Vagina (tissue), 2 donors: ENCODE results near the gene PRKAR1B. TPM values are rescaled to one million over a fixed set of nuclear protein-coding genes. Genes with fewer than 3 reads are reported as not detected.

Source experiments
- DNase-seq, 2 donors: peaks; one replicate each; pipeline ENCODE4 v3.0.0-alpha.2; 2017; ENCODE audit errors: extremely low spot score in 2 of 2
- H3K27ac ChIP-seq: fragments of 200-600 bp; sonication (generic); one replicate; pipeline ENCODE4 v1.5.1; 2019
- H3K27me3 ChIP-seq: fragments of 200-600 bp; sonication (generic); one replicate; pipeline ENCODE4 v1.5.1; 2019
- H3K36me3 ChIP-seq, 2 donors: fragments of 200-600 bp; sonication (generic); one replicate each; pipeline ENCODE4 v1.5.1; 2017 to 2019
- H3K4me1 ChIP-seq: fragments of 200-600 bp; sonication (generic); one replicate; pipeline ENCODE4 v1.5.1; 2019
- H3K4me3 ChIP-seq, 2 donors: fragments of 200-600 bp; sonication (generic); 1 replicate in 1 of 2; 2 replicates in 1 of 2; pipeline ENCODE4 v1.5.1; 2016 to 2019
- H3K9me3 ChIP-seq: fragments of 200-600 bp; sonication (generic); one replicate; pipeline ENCODE4 v1.5.1; 2019
- POLR2A ChIP-seq, 2 donors: fragments of 450-650 bp; IDR thresholded peaks; one replicate each; pipeline ENCODE4 v1.6.1; 2017; ENCODE audit warnings: antibody characterized with exemption in 2 of 2, mild to moderate bottlenecking in 2 of 2, moderate library complexity in 2 of 2
- POLR2AphosphoS5 ChIP-seq, 2 donors: sonication (generic); formaldehyde crosslinking; IDR thresholded peaks; one replicate each; pipeline ENCODE4 v1.9.0; 2017; ENCODE audit warnings: antibody characterized with exemption in 2 of 2, mild to moderate bottlenecking in 2 of 2, low read depth in 1 of 2; ENCODE audit not compliant: insufficient read depth in 1 of 2
- intact Hi-C: fragments of 100-400 bp; cut with DNase I; formaldehyde crosslinking; loops from one replicate; pipeline ENCODE4 v1.15.1; 2023
- total RNA-seq: library from RNA; depleted of rRNA; stranded (reverse); fragments of >200 nt; gene quantifications from one replicate; pipeline ENCODE4 v1.2.3, GENCODE V29; 2016
- TF ChIP-seq, protein P1 (sequence below), 3 experiments: fragments of 450-650 bp in 2 of 3; fragments of 200-600 bp in 1 of 3; sonication (generic) in 1 of 3; IDR thresholded peaks; one replicate each; pipeline ENCODE4 v1.5.1; 2017 to 2019; ENCODE audit warnings: antibody characterized with exemption in 3 of 3, mild to moderate bottlenecking in 2 of 3, moderate library complexity in 2 of 3

Gene PRKAR1B
- total RNA-seq, 1 donor from 2014 or later: 31.4 TPM

DNA sequence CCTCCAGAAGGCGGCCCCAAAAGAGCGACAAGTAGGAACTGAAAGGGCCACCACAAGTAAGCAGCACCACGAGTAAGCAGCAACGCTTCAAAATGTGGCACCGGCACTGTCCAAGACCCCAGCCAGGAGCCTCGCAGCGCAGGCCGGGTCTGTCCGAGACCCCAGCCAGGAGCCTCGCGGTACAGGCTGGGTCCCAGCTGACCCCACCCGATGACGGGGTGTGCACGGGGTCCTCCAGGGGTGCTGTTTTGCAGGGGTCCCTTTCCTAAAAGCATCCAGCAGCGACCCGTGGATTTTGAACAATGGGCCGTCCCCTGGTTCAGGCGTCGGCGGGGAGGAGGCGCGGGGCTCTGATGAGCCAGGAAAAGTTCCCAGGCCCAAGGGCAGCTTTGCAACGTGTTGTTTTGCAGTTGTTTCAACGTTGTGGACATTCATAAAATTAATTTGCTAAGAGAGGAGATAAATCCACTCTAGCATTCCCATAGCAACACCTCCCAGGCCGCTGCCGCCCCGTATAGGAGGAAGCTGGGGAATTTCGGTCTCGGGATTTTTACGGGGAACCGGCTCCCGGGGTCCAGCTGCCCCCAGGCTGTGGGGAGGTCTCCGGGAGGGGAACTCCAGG is 155.9 kb downstream of the PRKAR1B start:
- intact Hi-C loops: no loop called here
- H3K36me3 ChIP-seq: no peaks in the 10 kb centered on the region
- no peak overlapping the region for H3K4me3 ChIP-seq
- DNase-seq: no peak
- TF ChIP-seq POLR2AphosphoS5 (IDR thresholded peaks at IDR 0.05; ENCODE audit: insufficient read depth in 1 of 2, low read depth in 1 of 2) (no peak), POLR2A (IDR thresholded peaks at IDR 0.05) (no peak)
- TF ChIP-seq, protein P1, sequence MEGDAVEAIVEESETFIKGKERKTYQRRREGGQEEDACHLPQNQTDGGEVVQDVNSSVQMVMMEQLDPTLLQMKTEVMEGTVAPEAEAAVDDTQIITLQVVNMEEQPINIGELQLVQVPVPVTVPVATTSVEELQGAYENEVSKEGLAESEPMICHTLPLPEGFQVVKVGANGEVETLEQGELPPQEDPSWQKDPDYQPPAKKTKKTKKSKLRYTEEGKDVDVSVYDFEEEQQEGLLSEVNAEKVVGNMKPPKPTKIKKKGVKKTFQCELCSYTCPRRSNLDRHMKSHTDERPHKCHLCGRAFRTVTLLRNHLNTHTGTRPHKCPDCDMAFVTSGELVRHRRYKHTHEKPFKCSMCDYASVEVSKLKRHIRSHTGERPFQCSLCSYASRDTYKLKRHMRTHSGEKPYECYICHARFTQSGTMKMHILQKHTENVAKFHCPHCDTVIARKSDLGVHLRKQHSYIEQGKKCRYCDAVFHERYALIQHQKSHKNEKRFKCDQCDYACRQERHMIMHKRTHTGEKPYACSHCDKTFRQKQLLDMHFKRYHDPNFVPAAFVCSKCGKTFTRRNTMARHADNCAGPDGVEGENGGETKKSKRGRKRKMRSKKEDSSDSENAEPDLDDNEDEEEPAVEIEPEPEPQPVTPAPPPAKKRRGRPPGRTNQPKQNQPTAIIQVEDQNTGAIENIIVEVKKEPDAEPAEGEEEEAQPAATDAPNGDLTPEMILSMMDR (IDR thresholded peaks at IDR 0.05): no peak
- H3K27me3 ChIP-seq: no peaks in the 10 kb centered on the region
- H3K9me3 ChIP-seq: no peaks in the 10 kb centered on the region
- H3K27ac ChIP-seq: no peak overlapping the region
- peaks cover 10% of the 10 kb centered on the region for H3K4me1 ChIP-seq

DNA sequence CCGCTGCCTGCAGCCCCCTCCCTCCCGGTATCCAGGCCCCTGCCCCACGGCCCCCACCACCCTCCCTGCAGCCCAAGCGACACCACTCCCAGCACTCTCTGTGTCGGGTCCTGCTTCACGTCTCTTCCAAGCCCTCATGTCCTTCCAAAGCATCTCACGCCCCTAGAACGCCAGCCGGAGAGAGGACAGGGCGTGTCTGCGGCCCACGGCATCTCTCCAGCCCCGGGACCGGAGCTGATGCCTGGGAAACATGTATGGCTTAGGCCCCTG is 156.3 kb downstream of the PRKAR1B start:
- Histone ChIP-seq H3K4me3 (no peak overlapping the region), H3K9me3 (no peaks in the 10 kb centered on the region), H3K36me3 (no peaks in the 10 kb centered on the region), H3K27me3 (no peaks in the 10 kb centered on the region), H3K4me1 (peaks cover 10% of the 10 kb centered on the region), H3K27ac (no peak overlapping the region)
- intact Hi-C loops: no loop called here
- no peak for DNase-seq
- TF ChIP-seq POLR2AphosphoS5 (IDR thresholded peaks at IDR 0.05; ENCODE audit: insufficient read depth in 1 of 2, low read depth in 1 of 2): no peak
- TF ChIP-seq, protein P1 (IDR thresholded peaks at IDR 0.05): no peak
- TF ChIP-seq POLR2A (IDR thresholded peaks at IDR 0.05): no peak

DNA sequence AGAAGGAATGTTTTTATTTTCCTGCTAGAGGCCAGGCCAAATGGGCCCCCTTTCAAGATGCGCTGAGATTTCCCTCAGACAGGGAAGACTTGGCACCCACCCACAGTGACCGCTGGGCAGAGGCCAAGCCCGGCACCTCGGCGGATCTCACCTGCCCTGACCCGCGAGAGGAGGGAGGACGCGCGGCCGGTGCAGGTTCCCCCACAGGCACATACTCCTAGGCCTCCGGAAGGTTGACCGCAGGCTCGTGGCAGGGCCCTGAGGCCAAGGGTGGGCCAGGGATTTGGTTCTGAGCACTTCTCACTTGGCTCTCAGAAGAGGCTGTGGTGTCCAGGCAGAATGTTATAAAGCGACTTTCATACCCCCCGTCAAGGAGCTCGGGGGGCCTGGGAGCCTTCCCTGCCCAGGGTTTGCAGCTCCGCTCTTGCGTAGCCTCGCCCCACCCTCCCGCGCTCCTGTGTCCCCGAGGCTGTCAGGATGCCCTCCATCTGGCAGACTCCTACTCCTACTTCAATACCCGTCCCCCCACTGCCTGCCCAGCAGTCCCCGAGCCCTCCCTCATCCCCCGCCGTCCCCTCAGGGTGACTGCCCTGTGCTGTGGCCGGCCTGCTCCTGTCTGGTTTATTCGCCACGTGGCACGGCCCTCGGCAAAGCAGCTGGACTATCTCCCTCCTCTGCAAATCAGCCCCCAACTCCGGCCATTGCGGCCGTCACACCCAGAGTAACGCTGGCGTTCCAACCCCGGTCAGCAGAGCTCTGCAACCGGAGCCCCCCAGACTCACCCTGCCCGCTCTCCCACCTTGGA is 156.9 kb downstream of the PRKAR1B start:
- TF ChIP-seq, protein P1 (IDR thresholded peaks at IDR 0.05): no peak
- TF ChIP-seq POLR2A (IDR thresholded peaks at IDR 0.05): no peak
- no peak for TF ChIP-seq POLR2AphosphoS5 (IDR thresholded peaks at IDR 0.05; ENCODE audit: insufficient read depth in 1 of 2, low read depth in 1 of 2)
- no peak overlapping the region for H3K27ac ChIP-seq
- H3K27me3 ChIP-seq: no peaks in the 10 kb centered on the region
- H3K4me1 ChIP-seq: peaks cover 10% of the 10 kb centered on the region
- no peak for DNase-seq
- no peak overlapping the region for H3K4me3 ChIP-seq
- intact Hi-C loops: no loop called here
- no peaks in the 10 kb centered on the region for H3K36me3 ChIP-seq
- no peaks in the 10 kb centered on the region for H3K9me3 ChIP-seq

DNA sequence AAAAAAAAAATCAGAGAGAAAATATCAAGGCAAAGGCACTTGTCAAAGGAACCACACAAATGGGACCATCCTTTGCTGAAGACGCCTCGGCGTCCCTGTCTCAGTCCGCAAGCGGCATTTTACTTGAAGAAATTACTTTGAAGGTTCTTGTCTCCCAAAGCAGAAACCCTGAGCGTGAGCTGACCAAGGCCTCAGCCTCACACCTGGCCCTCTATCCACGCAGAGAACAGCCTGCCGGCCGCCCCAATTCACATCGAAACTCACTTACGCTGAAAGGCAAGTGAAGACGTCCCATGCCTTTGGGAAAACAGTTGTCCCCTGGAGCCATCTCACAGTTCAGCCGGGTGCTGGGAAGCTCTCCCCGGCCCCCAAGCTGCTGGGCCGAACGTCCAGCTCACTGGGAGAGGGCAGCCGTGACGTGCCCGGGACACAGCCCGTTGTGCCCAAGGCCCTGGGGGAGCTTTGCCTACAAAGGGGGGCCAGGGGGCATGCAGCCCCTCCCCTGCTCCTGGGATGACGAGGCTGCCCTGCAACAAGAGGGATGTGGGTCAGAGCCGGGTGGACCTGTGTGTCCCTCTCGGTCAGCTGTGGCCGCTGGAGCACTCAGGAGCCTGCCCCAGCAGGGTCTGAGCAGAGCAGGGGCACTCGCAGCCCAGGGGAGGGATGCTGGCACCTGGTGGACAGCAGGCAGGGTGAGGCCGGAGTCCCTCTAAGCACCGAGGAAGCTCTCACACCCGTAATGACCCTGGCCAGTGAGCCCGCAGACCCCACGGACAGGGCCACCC is 157.8 kb downstream of the PRKAR1B start:
- H3K9me3 ChIP-seq: no peaks in the 10 kb centered on the region
- peaks cover 5% of the 10 kb centered on the region for H3K4me1 ChIP-seq
- no peaks in the 10 kb centered on the region for H3K27me3 ChIP-seq
- H3K36me3 ChIP-seq: no peaks in the 10 kb centered on the region
- H3K27ac ChIP-seq: no peak overlapping the region
- TF ChIP-seq POLR2A (IDR thresholded peaks at IDR 0.05) (no peak), POLR2AphosphoS5 (IDR thresholded peaks at IDR 0.05; ENCODE audit: insufficient read depth in 1 of 2, low read depth in 1 of 2) (no peak)
- TF ChIP-seq, protein P1 (IDR thresholded peaks at IDR 0.05): no peak
- no peak overlapping the region for H3K4me3 ChIP-seq
- DNase-seq: no peak
- intact Hi-C loops: no loop called here
